SH-SY5Y (cell line): ENCODE data around the gene SWAP70.

Experiments used
- GATA2 ChIP-seq: IDR thresholded peaks from 2 replicates; pipeline ENCODE4 v1.6.1; 2011; ENCODE audit warnings: mild to moderate bottlenecking, low read depth, low read length
- GATA3 ChIP-seq: IDR thresholded peaks from 2 replicates; pipeline ENCODE4 v1.6.1; 2011; ENCODE audit warnings: low read depth, mild to moderate bottlenecking, low read length, moderate library complexity

Gene SWAP70

GRCh38 chr11:9701799-9702198, 37.9 kb downstream of the SWAP70 start:
- TF ChIP-seq GATA3 (no peak), GATA2 (no peak)

DNA sequence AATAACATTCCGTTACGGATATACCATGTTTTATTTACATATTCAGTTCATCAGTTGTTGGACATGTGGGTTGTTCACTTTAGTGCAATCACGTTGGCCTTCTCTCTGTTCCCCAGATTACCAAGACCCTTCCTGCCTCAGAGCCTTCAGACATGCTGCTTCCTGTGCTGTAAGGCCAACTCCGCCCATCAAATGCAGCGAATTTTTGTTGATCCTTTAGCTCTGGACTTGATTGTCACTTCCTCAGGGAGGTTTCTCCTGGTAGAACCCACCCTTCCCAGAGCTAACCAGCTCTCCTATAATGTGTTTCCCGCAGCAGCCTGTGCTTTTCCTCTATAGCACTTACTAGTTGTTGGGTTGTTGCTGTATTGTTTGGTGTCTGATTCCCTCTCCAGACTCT, 39.4 kb downstream of the SWAP70 start:
- TF ChIP-seq GATA3 (no peak), GATA2 (no peak)

GRCh38 chr11:9704037-9704436, 40.2 kb downstream of the SWAP70 start:
- TF ChIP-seq GATA2 = no peak
- no peak for TF ChIP-seq GATA3

DNA sequence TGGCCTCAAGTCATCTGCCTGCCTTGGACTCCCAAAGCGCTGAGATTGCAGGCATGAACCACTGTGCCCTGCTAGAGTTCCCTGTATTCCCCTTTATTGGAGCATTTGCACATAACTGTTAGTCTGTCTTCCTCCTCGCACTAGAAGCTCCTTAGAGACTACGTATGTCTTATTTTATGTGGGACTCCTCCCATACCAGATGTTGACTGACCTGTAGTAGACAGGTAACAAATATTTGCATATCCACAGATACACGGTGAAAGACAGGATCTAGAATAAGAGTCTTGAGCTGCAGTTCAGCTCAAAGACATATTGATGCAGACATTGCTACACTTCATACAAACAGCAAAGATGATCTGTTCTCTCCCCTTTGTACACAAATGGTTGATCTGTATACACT, 40.7 kb downstream of the SWAP70 start:
- TF ChIP-seq GATA2 = no peak
- no peak for TF ChIP-seq GATA3

DNA sequence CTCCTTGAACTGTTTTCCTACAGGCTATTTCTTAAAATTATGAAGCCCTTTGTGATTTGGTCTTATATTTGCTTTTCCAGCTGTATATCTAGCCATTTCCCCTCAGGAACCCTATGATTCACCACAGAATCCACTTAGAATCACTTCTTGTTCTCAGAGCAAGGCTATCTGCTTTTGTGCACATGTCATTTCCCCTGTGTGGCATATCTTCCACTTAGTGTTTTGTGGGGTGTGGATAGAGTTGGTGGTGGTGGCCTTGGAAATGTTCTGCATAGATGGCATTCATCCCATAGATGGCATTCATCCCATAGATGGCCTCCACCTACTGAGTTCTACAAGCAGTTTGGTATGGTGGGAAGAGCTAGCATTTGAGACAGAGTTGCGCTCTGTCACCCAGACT, 44.7 kb downstream of the SWAP70 start:
- TF ChIP-seq GATA2 = no peak
- TF ChIP-seq GATA3 = no peak

DNA sequence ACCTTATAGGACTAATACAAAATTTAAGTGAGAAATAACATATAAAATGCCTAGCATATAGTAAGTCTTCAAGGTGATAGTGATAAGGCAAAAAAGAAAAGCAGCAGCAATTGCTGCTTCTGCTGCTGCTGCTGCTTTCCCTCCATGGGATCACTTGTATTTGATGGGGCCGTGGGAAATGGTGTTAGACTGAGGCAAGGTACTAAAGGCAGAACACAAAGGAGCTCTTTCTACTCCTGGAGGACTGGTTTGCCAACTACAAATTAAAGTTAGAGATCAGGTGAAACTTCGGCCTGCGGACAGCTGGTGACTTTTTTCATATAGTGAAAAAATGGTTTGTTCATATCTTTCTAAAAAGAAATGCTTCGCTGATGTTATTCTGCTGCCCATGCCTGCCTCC, 46.3 kb downstream of the SWAP70 start:
- TF ChIP-seq GATA3 (no peak), GATA2 (no peak)

DNA sequence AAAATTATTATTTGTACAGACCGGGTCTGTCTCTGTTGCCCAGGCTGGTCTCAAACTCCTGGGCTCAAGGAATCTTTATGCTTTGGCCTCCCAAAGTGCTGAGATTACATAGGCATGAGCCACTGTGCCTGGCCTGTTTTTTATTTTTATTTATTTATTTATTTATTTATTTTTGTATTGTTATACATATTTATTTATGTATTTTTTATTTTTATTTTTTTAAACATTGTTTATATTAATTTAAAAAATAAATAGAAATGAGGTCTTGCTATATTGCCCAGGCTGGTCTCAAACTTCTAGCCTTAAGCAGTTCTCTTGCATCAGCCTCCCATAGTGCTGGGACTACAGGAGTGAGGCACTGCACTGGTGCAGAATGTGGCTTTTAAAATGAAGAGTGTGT, 47.0 kb downstream of the SWAP70 start:
- no peak for TF ChIP-seq GATA2
- TF ChIP-seq GATA3 = no peak

DNA sequence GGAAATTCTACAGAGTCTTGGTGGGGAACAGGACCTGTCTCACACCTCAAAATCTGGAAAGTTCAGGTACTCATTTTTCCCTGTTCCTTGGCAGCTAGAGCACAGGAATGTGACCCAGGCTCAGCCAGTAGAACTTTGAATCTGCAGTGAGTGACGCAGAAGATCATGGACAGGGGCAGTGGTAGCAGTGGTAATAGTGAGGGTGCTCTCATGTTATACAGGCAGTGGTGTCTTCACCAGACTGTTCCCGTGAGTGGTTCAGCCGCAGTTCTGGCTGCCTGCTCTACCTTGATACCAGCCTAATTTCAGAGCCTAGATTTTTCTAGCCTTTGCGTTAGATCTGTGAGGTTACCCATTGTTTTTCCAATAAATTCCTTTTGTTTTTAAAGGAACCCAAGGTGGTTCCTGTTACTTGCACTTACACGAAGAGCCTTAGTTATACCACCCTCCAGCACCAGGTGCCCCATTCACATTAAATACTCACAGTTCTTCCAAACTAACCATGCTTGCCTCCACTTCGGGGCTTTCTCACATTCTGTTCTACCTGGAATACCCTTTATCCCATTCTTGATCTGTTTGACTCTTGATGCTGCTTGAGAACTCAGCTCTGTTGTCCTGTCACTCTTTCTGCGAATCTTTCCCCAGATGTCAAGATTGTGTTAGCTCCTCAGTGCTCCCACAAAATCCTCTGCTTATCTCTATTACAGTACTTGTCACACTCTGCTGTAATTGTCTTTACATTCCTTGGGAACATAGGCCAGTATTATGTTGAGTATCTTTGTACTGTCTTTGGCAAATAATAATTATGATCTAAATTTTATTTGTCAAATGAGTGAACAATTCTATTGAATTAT, 47.8 kb downstream of the SWAP70 start:
- no peak for TF ChIP-seq GATA2
- no peak for TF ChIP-seq GATA3

GRCh38 chr11:9714272-9714940, 50.5 kb downstream of the SWAP70 start:
- no peak for TF ChIP-seq GATA2
- no peak for TF ChIP-seq GATA3

DNA sequence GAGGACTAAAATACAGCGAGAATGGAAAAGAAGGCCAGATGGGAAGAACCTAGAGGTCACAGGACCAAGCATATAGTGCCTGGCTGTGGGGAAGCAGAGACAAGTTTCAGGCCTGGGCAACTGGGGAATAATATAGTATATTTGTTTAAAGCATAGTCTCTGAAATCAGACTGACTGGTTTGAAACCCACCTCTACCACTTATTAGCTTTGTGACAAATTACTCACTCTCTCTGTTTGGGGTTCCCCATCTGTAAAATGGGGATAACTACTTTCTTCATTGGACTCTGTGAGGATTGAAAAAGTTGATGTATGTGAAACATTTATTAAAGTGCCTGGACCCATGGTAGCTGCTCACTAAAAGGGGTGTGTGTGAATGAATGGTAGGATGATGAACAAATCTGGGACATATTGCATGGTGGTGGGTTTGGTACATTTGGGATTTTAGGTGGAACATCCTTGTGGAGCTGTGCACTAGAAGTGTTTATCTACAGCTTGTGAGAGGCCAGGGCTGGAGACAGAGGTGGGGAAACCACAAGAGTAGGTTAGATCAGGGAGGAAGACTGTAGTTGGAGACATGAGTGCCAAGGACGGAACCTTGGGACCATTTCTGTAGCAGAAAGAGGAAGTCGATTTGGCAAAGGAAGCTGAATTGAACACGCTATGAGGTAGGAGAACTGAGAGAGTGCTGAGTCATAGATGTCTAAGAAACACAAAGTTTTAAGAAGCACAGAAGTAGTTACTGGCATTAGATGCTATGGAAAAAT, 52.6 kb downstream of the SWAP70 start:
- no peak for TF ChIP-seq GATA2
- TF ChIP-seq GATA3 = no peak

DNA sequence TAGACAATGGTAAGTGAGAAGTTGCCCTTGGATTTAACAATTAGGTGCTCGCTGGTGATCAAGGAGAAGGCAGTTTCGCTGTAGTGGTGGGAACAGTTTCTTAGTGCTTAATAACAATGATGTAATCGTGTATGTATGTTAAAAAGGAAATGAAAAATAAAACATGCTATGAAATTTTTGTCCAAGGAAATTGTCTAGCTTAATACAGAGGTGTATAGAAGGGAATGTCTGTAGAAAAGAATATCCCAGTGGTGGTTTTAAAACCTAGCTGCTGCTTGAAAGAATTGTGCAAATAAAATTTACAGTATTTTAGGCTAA, 53.1 kb downstream of the SWAP70 start:
- TF ChIP-seq GATA2 (no peak), GATA3 (no peak)

DNA sequence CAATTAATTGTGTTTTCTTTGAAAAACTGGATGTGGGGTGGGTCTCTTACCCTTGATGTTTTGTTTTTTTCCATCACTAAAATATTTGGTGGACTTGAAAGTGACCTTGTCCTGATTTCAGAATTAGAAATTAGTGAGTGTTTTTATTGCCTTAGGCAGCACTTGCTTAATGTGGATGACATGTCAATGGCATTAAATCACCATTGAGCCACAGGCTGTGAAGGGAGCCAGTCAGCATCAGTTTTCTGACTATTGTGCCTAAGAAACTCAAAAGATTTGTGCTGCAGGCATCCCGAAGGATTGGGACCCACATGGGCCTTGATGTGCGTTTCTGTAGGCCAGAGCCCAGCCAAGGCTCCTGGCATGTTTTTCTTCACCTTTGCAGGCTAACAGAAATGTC, 53.8 kb downstream of the SWAP70 start:
- TF ChIP-seq GATA2 = no peak
- TF ChIP-seq GATA3 = no peak

DNA sequence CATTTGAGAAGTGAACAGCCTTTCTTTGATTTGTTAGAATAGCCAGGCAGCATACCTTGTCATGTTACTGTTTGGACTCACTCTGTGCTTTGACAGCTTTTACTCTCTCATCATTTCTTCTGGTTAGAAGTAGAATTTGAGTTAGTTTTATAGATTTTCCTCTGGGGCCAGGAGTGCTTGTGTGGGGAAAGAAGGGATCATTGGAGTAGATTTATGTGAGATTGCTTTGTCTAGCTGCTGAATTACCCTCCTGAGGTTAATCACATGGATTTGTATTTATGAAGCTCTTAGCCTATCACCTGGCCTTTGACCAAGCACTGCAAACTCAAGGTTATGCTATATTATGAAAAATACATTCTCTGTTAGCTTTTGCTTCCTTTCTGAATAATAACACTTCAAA, 54.3 kb downstream of the SWAP70 start:
- no peak for TF ChIP-seq GATA3
- TF ChIP-seq GATA2 = no peak

GRCh38 chr11:9719566-9720289, 55.9 kb downstream of the SWAP70 start:
- TF ChIP-seq GATA3 = no peak

- TF ChIP-seq GATA3 (no peak), GATA2 (no peak)
Observed at GRCh38 chr11:9720290-9720630, 56.4 kb downstream of the SWAP70 start.

GRCh38 chr11:9722023-9722422, 58.1 kb downstream of the SWAP70 start:
- TF ChIP-seq GATA3 (no peak), GATA2 (no peak)

DNA sequence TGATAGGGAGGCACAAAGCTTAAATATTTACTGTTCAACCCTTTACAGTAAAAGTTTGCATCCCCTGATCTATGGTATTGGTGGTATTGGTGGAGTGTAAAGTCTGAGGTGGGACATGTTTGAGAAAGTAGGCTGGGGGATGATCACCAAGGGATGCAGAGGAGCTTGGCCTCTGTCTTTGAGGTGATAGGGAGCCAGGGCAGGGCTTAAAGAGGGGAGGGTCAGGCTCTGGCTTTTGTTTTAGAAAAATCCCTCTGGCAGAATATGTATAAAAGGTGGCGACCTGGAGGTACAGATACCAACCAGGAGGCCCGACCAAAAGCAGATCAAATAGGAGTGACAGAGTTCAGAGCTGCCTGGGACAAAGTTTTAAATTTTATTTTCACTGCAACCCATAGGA, 59.0 kb downstream of the SWAP70 start:
- TF ChIP-seq GATA3 (no peak), GATA2 (no peak)
